Liver (tissue), 9 donors: ENCODE data around the gene EEIG2. TPM values are rescaled to one million over a fixed set of nuclear protein-coding genes. Genes with fewer than 3 reads are reported as not detected.

Experiments
- DNase-seq: peaks from one replicate; pipeline ENCODE4 v3.0.0-alpha.2; 2017; ENCODE audit warnings: low spot score
- H3K27ac ChIP-seq, 2 donors: one replicate each; pipeline ENCODE4 v1.7.0; 2013; ENCODE audit warnings: inconsistent platforms in 2 of 2, low read length in 2 of 2, control low read depth in 1 of 2, low read depth in 1 of 2, mild to moderate bottlenecking in 1 of 2
- H3K27me3 ChIP-seq, 4 donors: one replicate each; pipeline versions ENCODE4 v1.6.1 to v1.7.0; 2013; ENCODE audit warnings: low read length in 3 of 4, inconsistent platforms in 1 of 4, mild to moderate bottlenecking in 1 of 4, moderate library complexity in 1 of 4; ENCODE audit not compliant: control insufficient read depth in 4 of 4, insufficient read depth in 4 of 4
- H3K36me3 ChIP-seq, 4 donors: one replicate each; pipeline versions ENCODE4 v1.6.1 to v1.7.0; 2013; ENCODE audit warnings: low read length in 3 of 4, mild to moderate bottlenecking in 3 of 4, low read depth in 1 of 4, moderate library complexity in 1 of 4; ENCODE audit not compliant: control insufficient read depth in 4 of 4, insufficient read depth in 3 of 4
- H3K4me1 ChIP-seq, 4 donors: one replicate each; pipeline versions ENCODE4 v1.6.1 to v1.7.0; 2013; ENCODE audit warnings: low read length in 3 of 4, mild to moderate bottlenecking in 3 of 4, moderate library complexity in 1 of 4; ENCODE audit not compliant: control insufficient read depth in 4 of 4, insufficient read depth in 4 of 4
- H3K4me3 ChIP-seq, 3 donors: one replicate each; pipeline versions ENCODE4 v1.6.1 to v1.7.0; 2013; ENCODE audit warnings: low read length in 3 of 3, control low read depth in 1 of 3, low read depth in 1 of 3, mild to moderate bottlenecking in 1 of 3
- H3K9ac ChIP-seq, 2 donors: one replicate each; pipeline ENCODE4 v1.7.0; 2013; ENCODE audit warnings: low read length in 2 of 2, mild to moderate bottlenecking in 2 of 2, moderate library complexity in 2 of 2, control low read depth in 1 of 2, low read depth in 1 of 2
- H3K9me3 ChIP-seq, 4 donors: one replicate each; pipeline versions ENCODE4 v1.6.1 to v1.7.0; 2013; ENCODE audit warnings: low read length in 3 of 4; ENCODE audit not compliant: control insufficient read depth in 4 of 4
- EGR1 ChIP-seq, 2 donors: IDR thresholded peaks; 2 replicates each; pipeline ENCODE4 v1.6.1; 2016 to 2018; ENCODE audit warnings: antibody characterized with exemption in 2 of 2, low read depth in 2 of 2
- FOXA1 ChIP-seq: IDR thresholded peaks from 2 replicates; pipeline ENCODE4 v1.6.1; 2016; ENCODE audit warnings: antibody characterized with exemption
- FOXA2 ChIP-seq: IDR thresholded peaks from 2 replicates; pipeline ENCODE4 v1.6.1; 2016; ENCODE audit warnings: antibody characterized with exemption
- GABPA ChIP-seq, 2 donors: IDR thresholded peaks in 1 of 2; conservative IDR thresholded peaks in 1 of 2; 2 replicates each; pipeline ENCODE4 v1.6.1; 2016; ENCODE audit warnings: antibody characterized with exemption in 2 of 2, mild to moderate bottlenecking in 1 of 2, moderate library complexity in 1 of 2
- HNF4A ChIP-seq, 2 donors: conservative IDR thresholded peaks; 2 replicates each; pipeline ENCODE4 v1.6.1; 2016; ENCODE audit warnings: antibody characterized with exemption in 2 of 2, mild to moderate bottlenecking in 2 of 2
- HNF4G ChIP-seq: IDR thresholded peaks from 2 replicates; pipeline ENCODE4 v1.6.1; 2016; ENCODE audit warnings: antibody characterized with exemption
- JUND ChIP-seq, 2 donors: IDR thresholded peaks; 2 replicates each; pipeline ENCODE4 v1.6.1; 2016; ENCODE audit warnings: antibody characterized with exemption in 2 of 2
- MAX ChIP-seq: IDR thresholded peaks from 2 replicates; pipeline ENCODE4 v1.6.1; 2016; ENCODE audit warnings: antibody characterized with exemption
- NR2F2 ChIP-seq: IDR thresholded peaks from 2 replicates; pipeline ENCODE4 v1.6.1; 2016; ENCODE audit warnings: antibody characterized with exemption
- RAD21 ChIP-seq, 2 donors: IDR thresholded peaks; 2 replicates each; pipeline ENCODE4 v1.6.1; 2016; ENCODE audit warnings: antibody characterized with exemption in 2 of 2, mild to moderate bottlenecking in 2 of 2
- REST ChIP-seq: IDR thresholded peaks from 2 replicates; pipeline ENCODE4 v1.6.1; 2016; ENCODE audit warnings: antibody characterized with exemption, mild to moderate bottlenecking
- RXRA ChIP-seq, 2 donors: IDR thresholded peaks; 2 replicates each; pipeline ENCODE4 v1.6.1; 2017 to 2018; ENCODE audit warnings: antibody characterized with exemption in 2 of 2, mild to moderate bottlenecking in 1 of 2
- SP1 ChIP-seq: IDR thresholded peaks from 2 replicates; pipeline ENCODE4 v1.6.1; 2018; ENCODE audit warnings: antibody characterized with exemption, mild to moderate bottlenecking
- TAF1 ChIP-seq: conservative IDR thresholded peaks from 2 replicates; pipeline ENCODE4 v1.6.1; 2016; ENCODE audit warnings: antibody characterized with exemption, mild to moderate bottlenecking
- YY1 ChIP-seq: IDR thresholded peaks from 2 replicates; pipeline ENCODE4 v1.6.1; 2016; ENCODE audit warnings: antibody characterized with exemption, mild to moderate bottlenecking
- ZBTB33 ChIP-seq: IDR thresholded peaks from 2 replicates; pipeline ENCODE4 v1.6.1; 2016; ENCODE audit warnings: antibody characterized with exemption
- WGBS: extraction: QIAGEN DNeasy Blood & Tissue Kit; methylation state at CpG from one replicate; pipeline ENCODE4 v1.1.7; 2013; 5-methylcytosine and 5-hydroxymethylcytosine counted together
- polyA plus RNA-seq, 2 donors: library from polyadenylated mRNA; stranded (reverse) in 1 of 2; unstranded in 1 of 2; fragments of 200-250 nt in 1 of 2; fragments of >200 nt in 1 of 2; fragmentation: Nextera tagmentation in 1 of 2; extraction: Ambion mirVana in 1 of 2; gene quantifications; one replicate each; pipeline versions ENCODE4 v1.2.1 to v1.2.3, GENCODE V29; 2013 to 2015
- total RNA-seq, 2 donors: library from RNA; depleted of rRNA; stranded (reverse); fragments of >200 nt; gene quantifications; one replicate each; pipeline ENCODE4 v1.2.3, GENCODE V29; 2014
- TF ChIP-seq, protein P1 (sequence below): fragments of 150-350 bp; IDR thresholded peaks from 2 replicates; pipeline ENCODE4 v1.5.1; 2017; ENCODE audit warnings: improper control_type of control experiment, low read depth, low read length; ENCODE audit not compliant: missing input control
- TF ChIP-seq, protein P2 (sequence below): IDR thresholded peaks from 2 replicates; pipeline ENCODE4 v1.6.1; 2016; ENCODE audit warnings: antibody characterized with exemption
- donor health status: healthy.
- donor health status: healthy.
- donor health status: healthy.
- donor health status: healthy.
- donor health status: healthy.

EEIG2 gene
- total and polyA plus RNA-seq, 4 donors, result 0.50 to 10.6 (median 1.7) TPM

DNA sequence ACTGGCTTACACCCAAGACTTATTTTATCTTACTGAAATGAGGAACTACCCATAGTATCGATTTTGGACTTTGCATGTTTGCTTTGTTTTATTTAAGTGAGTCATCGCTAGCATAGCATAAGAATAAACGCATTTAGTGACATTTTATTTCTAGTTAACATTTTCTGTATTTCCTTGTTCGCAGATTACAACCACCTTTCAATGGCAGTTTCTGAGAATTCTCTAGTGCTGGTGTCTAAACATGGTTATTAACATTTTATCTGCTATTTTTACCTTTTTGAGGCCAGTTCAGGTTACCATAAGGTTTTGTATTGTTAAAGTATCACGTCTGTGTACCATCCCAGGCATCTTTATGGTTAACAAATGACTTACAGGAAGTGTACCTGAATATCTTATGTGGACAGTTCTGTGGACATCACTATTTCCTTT lies 24.5 kb downstream of the EEIG2 start:
- no peak for DNase-seq
- H3K27me3 ChIP-seq, result no peaks in the 10 kb centered on the region
- no peak overlapping the region for H3K4me3 ChIP-seq
- no peaks in the 10 kb centered on the region for H3K36me3 ChIP-seq
- WGBS, result 42% methylated on average over 5 of the region's 5 CpGs
- H3K9me3 ChIP-seq, result peaks cover 0 to 4% (median 3%) of the 10 kb centered on the region in 4 donors
- TF ChIP-seq JUND (IDR thresholded peaks at IDR 0.05) (peak; percentile 68 to 77), EGR1 (IDR thresholded peaks at IDR 0.05; ENCODE audit: low read depth in 2 of 2) (no peak), MAX (no peak)
- H3K27ac ChIP-seq, result peak overlapping the region; percentile 21 to 29
- H3K4me1 ChIP-seq, result peaks cover 0 to 4% (median 0%) of the 10 kb centered on the region in 4 donors
- no peak overlapping the region for H3K9ac ChIP-seq

GRCh38 chr1:108585313-108585712 lies 25.4 kb downstream of the EEIG2 start:
- Histone ChIP-seq H3K9me3 (peaks cover 0 to 4% (median 1%) of the 10 kb centered on the region in 4 donors), H3K4me3 (no peak overlapping the region), H3K36me3 (no peaks in the 10 kb centered on the region), H3K4me1 (peaks cover 0 to 4% (median 0%) of the 10 kb centered on the region in 4 donors), H3K27me3 (no peaks in the 10 kb centered on the region), H3K9ac (no peak overlapping the region), H3K27ac (no peak overlapping the region)
- WGBS, result 81% methylated on average over 1 of the region's 1 CpG
- TF ChIP-seq MAX (no peak), HNF4A (conservative IDR thresholded peaks at IDR 0.05) (no peak), TAF1 (no peak), REST (no peak), RXRA (IDR thresholded peaks at IDR 0.05) (no peak), JUND (IDR thresholded peaks at IDR 0.05) (no peak), FOXA2 (no peak), EGR1 (IDR thresholded peaks at IDR 0.05; ENCODE audit: low read depth in 2 of 2) (no peak), YY1 (no peak), FOXA1 (no peak), RAD21 (IDR thresholded peaks at IDR 0.05) (no peak), ZBTB33 (no peak), HNF4G (no peak), SP1 (no peak), NR2F2 (no peak), GABPA (IDR thresholded peaks at IDR 0.05 in 1 of 2, conservative IDR thresholded peaks at IDR 0.05 in 1 of 2) (no peak)
- TF ChIP-seq, protein P1, sequence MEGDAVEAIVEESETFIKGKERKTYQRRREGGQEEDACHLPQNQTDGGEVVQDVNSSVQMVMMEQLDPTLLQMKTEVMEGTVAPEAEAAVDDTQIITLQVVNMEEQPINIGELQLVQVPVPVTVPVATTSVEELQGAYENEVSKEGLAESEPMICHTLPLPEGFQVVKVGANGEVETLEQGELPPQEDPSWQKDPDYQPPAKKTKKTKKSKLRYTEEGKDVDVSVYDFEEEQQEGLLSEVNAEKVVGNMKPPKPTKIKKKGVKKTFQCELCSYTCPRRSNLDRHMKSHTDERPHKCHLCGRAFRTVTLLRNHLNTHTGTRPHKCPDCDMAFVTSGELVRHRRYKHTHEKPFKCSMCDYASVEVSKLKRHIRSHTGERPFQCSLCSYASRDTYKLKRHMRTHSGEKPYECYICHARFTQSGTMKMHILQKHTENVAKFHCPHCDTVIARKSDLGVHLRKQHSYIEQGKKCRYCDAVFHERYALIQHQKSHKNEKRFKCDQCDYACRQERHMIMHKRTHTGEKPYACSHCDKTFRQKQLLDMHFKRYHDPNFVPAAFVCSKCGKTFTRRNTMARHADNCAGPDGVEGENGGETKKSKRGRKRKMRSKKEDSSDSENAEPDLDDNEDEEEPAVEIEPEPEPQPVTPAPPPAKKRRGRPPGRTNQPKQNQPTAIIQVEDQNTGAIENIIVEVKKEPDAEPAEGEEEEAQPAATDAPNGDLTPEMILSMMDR, result no peak
- TF ChIP-seq, protein P2, sequence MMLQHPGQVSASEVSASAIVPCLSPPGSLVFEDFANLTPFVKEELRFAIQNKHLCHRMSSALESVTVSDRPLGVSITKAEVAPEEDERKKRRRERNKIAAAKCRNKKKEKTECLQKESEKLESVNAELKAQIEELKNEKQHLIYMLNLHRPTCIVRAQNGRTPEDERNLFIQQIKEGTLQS, result no peak
- DNase-seq, result no peak
